RCC 7860 (cell line): ENCODE measurements around the gene SIGLEC7.

ENCODE experiments used
- DNase-seq: peaks from one replicate; pipeline ENCODE4 v3.0.0-alpha.2; 2015; ENCODE audit warnings: low spot score
- FAIRE-seq: peaks from 2 replicates; lab custom pipeline; 2012; peaks lifted over from hg19 to GRCh38; lab: Jason Lieb, UNC

SIGLEC7 gene

DNA sequence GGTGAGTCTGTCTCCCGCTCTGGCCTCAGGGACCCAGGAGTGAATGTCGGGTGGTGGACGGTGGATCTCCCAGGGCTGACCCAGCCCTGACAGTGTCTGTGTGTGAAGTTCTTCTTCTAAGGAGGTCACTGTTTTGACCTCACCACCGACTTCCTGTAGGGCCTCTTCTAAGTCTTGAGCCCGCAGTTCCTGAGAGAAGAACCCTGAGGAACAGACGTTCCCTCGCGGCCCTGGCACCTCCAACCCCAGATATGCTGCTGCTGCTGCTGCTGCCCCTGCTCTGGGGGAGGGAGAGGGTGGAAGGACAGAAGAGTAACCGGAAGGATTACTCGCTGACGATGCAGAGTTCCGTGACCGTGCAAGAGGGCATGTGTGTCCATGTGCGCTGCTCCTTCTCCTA lies at the start of gene SIGLEC7:
SIGLEC7 (plus strand) TSS at position 183 of the 400 bp plus-strand sequence; CDS start at position 252, 69 bp downstream.
- no peak for FAIRE-seq
- no peak for DNase-seq

DNA sequence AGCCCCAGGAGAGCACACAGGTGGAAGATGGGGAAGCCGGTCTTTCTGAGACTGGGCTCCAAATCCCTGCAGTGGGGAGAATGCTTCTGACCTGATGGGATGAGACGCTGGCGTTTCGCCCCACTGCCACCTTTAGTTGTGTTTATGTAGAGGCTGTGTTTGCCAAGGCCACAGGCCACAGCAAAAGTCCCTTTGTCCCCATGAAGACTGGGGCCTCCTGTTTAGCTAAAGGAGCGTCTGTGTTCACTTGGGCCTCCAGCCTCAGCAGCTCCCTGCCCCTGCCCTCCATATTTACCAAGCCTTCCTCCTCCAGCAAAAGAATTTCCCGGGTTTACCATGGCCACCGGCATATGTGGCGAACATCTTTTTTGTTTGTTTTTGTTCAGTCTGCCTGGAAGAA lies 49.0 kb upstream of the SIGLEC7 start:
- FAIRE-seq, result no peak

DNA sequence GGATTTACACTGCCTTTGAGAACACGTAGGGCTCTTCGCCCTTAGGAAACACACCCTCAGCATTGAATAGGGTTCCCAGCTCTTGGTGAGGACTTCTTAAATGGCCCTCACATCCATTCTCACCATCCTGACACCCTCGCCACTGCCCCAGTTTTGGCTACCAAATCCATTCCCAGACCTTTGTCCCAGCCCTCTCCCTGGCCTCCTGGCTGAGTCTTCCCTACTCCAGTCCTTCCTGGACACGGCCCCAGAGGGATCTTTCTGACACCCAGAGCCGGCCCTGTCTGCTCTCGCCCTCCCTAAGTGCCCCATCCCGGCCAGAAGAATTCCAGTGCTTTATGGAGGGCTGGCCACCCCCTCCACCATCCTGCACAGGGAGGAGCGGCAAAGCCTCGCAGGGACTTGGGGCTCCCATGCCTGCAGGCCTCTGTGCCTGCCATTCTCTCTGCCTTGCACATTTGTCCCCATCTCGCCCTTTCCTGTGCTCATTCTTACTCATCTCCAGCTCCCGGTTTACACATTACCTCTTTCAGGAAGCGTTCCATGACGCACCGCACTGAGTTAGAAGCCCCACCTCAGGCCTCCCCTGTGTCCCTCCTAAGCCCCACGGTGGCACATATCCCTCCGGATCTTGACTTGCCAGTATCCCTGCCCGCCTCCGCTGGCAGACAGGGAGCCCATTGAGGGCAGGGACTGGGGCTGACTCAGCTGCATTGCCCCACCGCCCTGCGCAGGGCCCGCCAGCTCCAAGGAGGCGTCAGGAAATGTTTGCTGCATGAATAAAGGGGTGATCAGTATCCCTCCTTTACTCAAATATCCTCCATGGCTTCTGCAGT lies 48.4 kb upstream of the SIGLEC7 start:
- DNase-seq, result no peak
- FAIRE-seq, result no peak

More for the DNA sequence above, 49.0 kb upstream of the SIGLEC7 start:
- no peak for DNase-seq

DNA sequence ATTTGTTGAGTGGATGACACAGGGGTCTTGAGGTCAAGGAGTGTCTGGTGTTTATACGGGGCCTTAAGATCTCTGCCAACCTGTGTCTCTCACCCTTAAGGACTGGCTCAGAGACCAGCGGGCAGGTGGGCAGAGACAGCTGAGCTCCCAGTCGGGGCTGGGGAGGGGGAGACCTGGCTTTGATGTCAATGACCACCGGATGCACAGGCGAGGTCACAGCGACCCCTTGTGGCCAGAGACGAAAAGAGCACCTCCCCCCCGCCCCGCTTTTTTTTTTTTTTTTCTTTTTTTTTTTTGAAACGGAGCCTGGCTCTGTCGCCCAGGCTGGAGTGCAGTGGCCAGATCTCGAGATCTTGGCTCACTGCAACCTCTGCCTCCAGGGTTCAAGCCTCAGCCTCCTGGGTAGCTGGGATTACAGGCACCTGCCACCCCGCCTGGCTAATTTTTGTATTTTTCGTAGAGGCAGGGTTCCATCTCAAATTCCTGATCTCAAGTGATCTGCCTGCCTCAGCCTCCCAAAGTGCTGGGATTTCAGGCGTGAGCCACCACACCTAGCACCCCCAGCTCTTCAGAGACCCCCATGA lies 47.3 kb upstream of the SIGLEC7 start:
- DNase-seq (no peak), FAIRE-seq (no peak)

DNA sequence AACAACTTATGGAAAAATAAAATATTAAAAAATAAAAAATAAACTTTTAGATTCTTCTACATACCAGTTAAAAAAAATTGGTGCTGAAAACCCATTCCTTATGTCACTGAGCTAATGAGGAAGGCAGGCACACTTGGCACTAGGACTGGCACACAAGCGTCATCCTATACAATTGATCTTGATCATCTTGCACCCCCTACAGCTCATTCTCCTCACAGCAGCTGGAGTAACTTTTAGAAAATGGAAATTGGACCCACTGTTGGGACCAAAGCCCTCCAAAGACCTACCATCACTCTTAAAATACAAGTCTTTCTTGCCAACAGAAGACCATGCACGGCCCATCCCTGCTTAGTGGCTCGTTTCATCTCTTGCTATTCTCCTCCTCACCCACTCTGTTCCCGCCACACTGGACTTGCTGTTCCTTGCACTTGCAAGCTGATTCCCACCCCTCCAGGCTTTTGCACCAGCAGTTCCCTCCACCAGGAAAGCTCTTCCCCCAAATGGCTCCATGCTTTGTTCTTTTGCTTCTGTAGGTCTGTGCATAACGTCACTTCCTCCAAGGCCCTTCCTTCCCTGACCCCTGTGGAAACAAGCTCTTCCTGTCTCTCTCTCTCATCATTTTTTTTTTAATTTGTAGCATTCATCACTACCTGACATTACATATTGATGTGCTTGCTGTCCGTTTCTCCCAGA lies 45.5 kb upstream of the SIGLEC7 start:
- FAIRE-seq (no peak), DNase-seq (no peak)

DNA sequence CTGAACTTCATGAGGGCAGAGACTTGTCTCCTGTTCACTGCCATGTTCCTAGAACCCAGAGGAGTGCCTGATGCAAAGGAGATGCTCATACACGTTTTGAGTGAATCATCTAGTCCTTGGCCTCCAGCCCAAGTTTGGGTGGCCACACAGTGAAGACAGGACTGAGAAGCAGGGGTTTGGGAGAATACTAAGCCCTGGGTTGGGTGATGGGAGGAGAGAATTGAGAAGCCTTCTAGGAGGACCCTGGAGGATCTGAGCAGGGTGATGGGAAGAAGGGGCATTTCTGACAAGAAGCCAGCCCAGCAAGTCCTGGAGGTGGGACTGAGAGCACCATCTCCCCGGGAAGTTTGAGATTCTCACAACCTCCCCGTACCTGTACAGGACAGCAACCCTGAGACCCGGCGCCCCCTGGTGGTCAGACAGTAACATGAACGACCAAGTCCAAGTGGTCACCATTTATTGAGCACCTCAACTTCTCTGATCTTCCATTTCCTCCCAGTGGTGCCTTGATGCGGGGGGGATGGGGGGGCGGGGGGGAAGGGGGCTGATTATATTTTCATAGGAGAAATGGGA lies 44.8 kb upstream of the SIGLEC7 start:
- peak; percentile 28 for DNase-seq
- FAIRE-seq, result no peak

DNA sequence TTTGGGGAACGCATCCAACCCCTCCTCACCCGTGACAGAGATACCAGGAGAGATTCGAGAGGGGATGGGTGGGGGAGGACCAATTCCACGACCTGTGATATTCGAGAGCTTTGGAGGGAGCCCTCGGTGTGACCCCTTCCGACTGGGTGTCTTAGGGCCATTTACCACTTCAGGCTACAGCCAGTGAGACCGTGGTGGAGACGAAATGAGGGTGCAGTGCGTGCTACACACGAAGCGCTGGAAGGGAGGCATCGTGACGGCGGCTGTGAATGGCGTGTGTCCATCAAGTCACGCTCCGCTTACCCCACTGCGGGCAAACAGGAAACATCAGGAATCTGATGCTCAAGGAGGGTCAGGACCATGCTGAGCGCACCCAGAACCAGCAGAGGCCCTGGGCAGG lies 44.3 kb upstream of the SIGLEC7 start:
- no peak for FAIRE-seq
- DNase-seq, result no peak

DNA sequence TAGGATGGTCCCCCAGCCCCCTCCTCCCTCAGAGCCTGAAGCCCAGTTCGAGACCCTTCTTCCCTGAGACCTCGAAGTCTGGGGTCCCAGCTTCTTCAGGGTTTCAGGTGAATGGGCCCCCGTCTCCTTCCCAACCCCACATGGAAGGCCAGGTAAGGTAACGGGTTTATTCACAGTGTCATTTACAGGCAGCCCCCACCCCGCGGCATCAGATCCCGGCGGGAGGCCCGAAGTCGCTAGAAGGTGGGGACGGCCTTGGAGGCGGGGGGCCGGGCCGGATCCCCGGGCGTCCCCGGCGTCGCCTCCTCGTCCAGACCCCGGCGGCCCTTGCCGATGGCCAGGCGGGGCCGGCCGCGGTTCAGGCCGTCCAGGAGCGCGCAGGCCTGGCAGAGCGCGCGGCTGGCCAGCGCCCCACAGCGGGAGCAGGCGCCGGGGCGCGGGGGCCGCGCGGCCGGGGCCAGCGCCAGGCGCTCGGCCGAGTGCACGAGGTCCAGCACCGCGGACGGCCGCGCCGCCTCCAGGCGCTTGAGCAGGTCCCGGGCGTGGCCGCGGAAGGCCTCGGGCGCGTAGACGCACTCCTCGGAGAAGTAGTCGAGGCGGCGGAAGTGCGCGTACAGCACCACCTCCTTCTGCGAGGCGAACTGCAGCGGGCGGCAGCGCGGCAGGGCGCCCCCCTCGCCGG lies 43.6 kb upstream of the SIGLEC7 start:
- no peak for FAIRE-seq
- no peak for DNase-seq

DNA sequence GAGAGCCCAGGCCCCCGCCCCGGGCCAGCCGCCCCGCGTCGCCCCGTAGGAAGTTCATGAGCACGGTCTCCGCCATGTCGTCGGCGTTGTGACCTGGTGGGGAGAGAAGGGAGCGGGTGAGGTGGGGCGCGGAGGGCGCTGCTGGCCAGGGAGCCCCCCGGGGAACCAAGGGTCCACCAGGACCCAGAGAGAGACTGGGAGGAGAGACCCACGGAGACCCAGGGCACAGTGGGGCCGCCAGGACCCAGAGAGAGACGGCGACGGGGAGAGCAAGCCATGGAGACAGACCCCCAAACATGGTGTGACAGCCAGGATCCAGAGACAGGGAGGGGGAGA lies 43.1 kb upstream of the SIGLEC7 start:
- no peak for FAIRE-seq
- no peak for DNase-seq

DNA sequence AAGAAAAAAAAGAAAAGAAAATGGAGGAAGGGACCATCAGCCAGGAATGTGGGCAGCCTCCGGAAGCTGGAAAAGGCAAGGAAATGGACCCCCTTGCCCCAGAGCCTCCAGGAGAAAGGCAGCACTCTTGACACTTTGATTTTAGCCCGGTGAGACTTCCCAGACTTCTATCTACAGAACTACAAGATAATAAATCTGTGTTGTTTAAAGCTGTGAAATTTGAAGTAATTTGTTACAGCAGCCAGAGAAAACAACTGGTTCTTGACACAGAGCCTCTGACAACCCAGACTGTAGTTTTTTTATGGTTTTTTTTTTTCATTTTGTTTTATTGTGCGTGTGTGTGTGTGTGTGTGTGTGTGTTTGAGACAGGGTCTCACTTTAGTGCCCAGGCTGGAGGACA lies 41.5 kb upstream of the SIGLEC7 start:
- DNase-seq (no peak), FAIRE-seq (no peak)

DNA sequence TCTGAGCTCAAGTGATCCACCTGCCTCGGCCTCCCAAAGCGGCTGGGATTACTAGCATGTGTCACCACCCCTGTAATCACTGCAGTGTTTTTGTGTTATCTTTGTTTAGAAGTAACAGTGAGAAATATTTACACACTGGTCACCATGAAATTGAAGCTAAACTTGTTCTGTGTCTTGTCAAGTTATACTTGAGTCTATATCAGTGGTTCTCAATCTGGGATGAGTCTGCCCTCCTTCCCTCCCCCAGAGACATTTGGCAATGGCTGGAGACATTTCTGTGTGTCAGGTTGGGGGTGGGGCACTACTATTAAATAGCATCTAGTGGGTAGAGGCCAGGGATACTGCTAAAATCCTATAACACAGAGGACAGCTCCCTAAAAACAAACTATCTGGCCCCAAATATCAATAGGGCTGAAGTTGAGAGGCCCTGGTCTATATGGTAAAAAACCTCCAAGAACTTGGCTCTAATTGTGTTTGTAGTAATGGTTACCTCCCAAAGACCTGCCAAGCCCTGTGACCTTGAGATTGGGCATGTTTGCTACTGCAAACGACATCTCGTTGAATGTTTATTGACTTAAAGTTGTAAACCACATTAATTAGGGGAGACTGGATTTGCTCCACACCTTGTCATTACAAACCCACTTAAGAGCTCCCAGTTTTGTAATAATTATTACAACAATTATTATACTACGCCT lies 40.8 kb upstream of the SIGLEC7 start:
- FAIRE-seq (no peak), DNase-seq (no peak)

DNA sequence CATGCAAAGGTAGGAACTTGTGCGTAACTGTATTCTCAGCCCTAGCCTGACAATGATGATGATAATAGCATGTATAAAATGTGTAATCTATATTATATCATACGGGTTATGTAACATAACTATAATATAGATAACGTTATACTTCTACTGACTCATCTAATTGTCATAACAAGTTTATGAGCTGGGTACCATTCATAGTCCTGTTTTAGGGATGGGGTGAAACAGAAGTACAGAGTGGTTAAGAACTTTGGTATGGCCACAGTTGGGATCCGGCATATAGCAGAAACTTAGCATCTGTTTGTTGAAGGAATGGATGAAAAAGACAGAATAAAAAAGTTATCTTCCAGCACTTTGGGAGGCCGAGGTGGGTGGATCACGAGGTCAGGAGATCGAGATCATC lies 39.1 kb upstream of the SIGLEC7 start:
- FAIRE-seq (no peak), DNase-seq (no peak)

DNA sequence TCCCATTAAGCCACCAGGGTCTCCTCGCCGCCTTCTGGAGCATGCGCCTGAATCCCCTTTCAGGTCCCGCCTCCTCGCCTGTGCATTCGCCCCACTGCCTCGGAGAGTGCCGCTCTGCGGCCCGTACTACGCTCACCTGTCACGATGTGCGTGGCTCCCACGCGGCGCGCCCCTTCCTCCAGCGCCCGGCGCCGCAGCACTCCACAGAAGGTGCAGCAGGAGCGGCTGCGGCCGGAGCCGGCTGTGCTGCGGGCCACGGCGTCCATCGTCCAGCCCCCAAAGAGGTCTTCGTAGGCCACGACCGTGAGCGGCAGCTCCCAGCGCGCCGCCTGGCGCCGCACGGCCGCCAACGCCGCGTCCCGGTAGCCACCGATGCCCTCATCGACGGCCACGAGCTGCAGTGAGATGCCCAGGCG lies 38.2 kb upstream of the SIGLEC7 start:
- DNase-seq (no peak), FAIRE-seq (no peak)

DNA sequence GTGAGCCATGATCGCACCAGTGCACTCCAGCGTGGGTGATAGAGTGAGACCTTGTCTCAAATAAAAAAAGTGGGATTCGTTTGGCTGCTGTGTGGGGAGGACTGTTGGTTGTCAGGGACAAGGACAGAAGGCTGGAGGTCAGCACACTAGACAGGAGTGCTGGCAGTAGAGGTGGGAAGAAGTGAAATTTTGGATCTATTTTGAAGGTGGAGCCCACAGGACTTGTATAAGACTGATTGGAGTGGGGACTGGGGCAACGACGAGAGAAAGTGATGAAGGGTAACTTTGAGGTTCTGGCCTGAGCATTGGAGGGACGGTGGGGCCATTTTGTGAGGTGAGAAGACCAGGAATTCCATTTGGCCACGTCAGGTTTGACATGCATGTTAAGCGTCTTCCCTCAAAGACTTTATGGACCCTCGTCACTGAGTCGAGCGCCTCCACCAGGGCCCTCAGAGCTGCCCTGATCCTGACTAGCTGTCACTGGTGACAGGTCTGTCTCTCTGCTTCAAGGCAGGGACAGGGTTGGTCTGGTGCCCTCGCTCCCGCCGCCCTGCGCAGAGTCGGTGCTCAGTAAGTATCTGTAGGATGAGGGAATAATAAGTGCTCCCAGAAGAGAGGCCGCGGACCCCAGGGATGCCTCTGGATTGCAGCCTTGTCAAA lies 34.6 kb upstream of the SIGLEC7 start:
- no peak for DNase-seq
- no peak for FAIRE-seq

DNA sequence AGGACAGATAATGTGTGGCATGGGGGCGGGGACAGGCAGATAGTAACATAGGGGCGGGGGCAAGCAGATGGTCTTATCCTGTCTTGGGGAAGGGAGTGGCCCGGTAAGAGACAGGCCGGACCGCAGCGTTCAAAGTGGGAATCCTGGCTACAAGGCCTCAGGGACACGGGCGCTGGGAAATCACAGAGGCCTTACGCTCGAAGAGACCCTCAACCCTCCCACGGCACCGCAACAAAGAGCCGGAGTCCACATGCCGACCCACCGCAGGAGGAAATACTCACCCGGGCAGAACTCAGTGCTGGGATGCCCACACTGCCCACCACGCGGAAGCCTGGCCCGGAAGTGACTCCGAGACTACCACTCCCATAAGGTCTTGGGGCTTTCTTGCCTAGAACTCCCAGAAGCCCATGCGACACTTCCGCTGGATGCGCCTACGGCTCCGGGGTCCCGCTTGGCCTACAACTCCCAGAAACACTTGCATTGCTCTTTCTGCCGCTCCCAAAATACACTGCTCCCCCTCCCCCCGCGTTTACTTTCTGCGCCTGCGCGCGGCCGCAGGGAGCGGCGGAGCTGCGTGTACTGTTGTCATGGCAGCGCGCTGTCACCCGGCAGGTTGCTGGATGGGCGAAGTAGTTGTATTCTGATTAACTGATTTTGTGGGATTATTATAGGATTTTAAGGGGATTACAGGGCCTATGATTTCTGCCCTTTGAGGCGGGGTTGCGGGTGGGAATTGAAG lies 33.9 kb upstream of the SIGLEC7 start, which contains the start of gene CTU1:
CTU1 (minus strand) TSS at position 344 of the 739 bp plus-strand sequence. CDS start 3,840 bp downstream, outside the sequence.
- DNase-seq (peak; percentile 96), FAIRE-seq (peak; percentile 87)

DNA sequence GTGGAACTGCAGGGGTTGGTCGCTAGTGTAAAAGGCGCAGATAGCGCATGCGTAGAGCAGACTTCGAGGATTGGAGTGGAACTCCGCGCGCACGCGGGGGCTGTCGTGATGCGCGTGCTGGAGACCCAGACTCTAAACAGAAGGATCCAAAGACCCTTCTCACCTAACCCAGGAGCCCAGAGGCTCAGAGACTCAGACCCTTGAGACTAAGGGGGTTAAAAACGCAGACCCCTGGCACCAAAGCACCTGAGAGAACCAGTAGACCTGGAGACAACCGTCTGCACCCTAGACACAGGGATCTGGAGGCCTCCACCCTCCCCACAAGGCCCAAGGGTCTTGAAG lies 33.3 kb upstream of the SIGLEC7 start:
- DNase-seq (no peak), FAIRE-seq (no peak)

DNA sequence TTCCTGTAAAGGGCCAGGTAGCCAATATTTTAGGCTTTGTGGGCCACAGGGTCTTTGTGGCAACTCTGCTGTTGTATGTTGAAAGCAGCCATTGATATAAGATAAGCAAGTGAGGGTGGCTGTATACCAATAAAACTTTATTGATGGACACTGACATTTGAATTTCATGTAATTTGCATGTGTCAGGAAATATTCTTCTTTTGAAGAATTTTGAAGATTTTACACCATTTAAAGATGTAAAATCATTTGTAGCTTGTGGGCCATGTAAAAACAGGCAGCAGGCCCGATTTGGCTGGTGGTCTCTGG lies 31.5 kb upstream of the SIGLEC7 start:
- DNase-seq (no peak), FAIRE-seq (no peak)

DNA sequence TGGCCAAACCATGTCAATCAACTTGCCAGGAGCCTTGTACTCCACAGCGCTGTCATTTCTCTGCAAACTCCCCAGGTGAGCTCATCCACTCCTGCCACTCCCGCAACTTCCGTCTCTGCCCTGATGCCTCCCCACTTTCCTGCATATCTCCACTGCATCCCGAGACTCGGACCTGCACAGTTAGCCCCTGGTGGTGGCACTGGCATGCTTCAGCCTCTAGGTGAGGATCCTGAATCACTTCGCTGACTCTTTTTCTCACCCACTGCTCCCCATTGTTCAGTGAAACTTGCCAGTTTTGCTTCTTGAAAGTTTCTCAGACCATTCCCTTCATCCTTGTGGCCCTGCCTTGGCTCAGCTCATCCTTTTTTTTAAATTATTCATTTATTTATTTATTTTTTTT lies 30.5 kb upstream of the SIGLEC7 start:
- no peak for FAIRE-seq

DNA sequence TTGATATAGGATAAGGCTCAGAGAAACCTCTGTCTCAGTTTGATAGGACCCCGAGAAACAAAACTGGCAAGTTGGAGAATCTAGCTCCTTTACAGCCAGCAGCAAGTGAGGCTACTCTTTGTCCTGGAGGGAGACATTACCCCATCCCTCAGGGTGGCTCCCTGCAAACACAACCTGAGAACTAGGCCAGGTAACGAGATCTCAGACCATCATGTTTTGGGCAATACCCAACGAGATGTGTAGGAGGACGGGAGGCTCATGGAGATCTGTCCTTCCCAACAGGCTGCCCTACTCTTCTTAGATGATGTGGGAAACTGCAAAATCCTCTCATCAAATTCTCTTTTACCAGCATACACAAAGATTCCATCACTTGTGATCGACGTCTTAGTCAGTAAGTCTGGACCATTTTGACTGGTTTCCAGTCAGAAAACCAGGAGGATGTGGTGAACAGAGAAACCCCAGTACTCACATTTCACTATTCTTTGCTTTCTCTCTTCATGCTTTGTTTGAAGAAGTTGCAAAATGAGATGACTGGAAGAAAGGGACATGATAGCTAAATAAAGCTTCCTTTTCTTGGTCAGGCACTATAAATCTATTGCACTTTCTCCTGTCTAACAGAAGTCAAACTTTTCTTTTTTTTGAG lies 27.9 kb upstream of the SIGLEC7 start:
- DNase-seq (no peak), FAIRE-seq (no peak)

More for the DNA sequence above, 30.5 kb upstream of the SIGLEC7 start:
- DNase-seq, result no peak
